KMS-11 (cell line): ENCODE measurements around the gene SYNPR.

Experiments used
- H2AFZ ChIP-seq: fragments of 200-600 bp; sonication (generic); 2 replicates; pipeline ENCODE4 v1.6.1; 2016; ENCODE audit warnings: antibody characterized with exemption, mixed run types, low read depth
- H3K27ac ChIP-seq: fragments of 200-600 bp; sonication (generic); 2 replicates; pipeline ENCODE4 v1.6.1; 2016; ENCODE audit warnings: mild to moderate bottlenecking, mixed run types
- H3K27me3 ChIP-seq: fragments of 200-600 bp; sonication (generic); 2 replicates; pipeline ENCODE4 v1.6.1; 2017; ENCODE audit warnings: mild to moderate bottlenecking, low read depth, mixed run types, moderate library complexity; ENCODE audit not compliant: insufficient read depth
- H3K36me3 ChIP-seq: fragments of 200-600 bp; sonication (generic); 2 replicates; pipeline ENCODE4 v1.6.1; 2017; ENCODE audit warnings: mild to moderate bottlenecking, mixed run types; ENCODE audit not compliant: insufficient read depth
- H3K4me1 ChIP-seq: fragments of 200-600 bp; sonication (generic); 2 replicates; pipeline ENCODE4 v1.6.1; 2016; ENCODE audit warnings: mild to moderate bottlenecking, low read depth, mixed run types; ENCODE audit not compliant: poor library complexity, severe bottlenecking
- H3K4me2 ChIP-seq: fragments of 200-600 bp; sonication (generic); 2 replicates; pipeline ENCODE4 v1.7.0; 2016; ENCODE audit warnings: mild to moderate bottlenecking, mixed run types
- H3K4me3 ChIP-seq: fragments of 200-600 bp; sonication (generic); IDR thresholded peaks from 2 replicates; pipeline ENCODE4 v1.6.1; 2017; ENCODE audit warnings: low read depth, low read length, mixed read lengths; ENCODE audit not compliant: insufficient read depth
- H3K79me2 ChIP-seq: fragments of 200-600 bp; sonication (generic); 2 replicates; pipeline ENCODE4 v1.6.1; 2016; ENCODE audit warnings: low read depth, mixed run types; ENCODE audit not compliant: insufficient read depth
- H3K9ac ChIP-seq: fragments of 200-600 bp; sonication (generic); 2 replicates; pipeline ENCODE4 v1.6.1; 2016; ENCODE audit warnings: mild to moderate bottlenecking, mixed run types
- H4K20me1 ChIP-seq: fragments of 200-600 bp; sonication (generic); 2 replicates; pipeline ENCODE4 v1.6.1; 2016; ENCODE audit warnings: mild to moderate bottlenecking, mixed run types; ENCODE audit not compliant: insufficient read depth
- CTCF ChIP-seq: fragments of 200-600 bp; sonication (generic); conservative IDR thresholded peaks from 2 replicates; pipeline ENCODE4 v1.6.1; 2017; ENCODE audit warnings: low read depth, mild to moderate bottlenecking, antibody characterized with exemption, low read length, moderate library complexity, mixed read lengths

The SYNPR gene

DNA sequence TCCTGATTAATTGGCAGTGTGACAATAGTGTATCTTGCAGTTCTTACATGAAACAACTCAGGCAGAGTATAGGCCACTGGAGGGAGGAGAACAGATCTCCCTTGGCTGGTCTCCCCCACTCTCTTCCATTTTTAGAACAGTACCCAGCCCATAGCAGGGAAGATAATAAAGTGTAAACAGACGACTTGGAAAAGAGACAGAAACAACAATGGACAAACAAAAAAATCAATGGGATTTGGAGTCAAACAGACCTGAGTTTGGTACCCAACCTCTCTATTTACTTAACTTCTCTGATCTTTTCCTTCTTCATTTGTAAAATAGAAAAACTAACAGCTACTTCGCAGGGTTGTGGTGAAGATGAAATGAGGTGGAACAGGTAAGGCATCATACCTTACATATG lies 315.7 kb downstream of the SYNPR start:
- Histone ChIP-seq H3K4me2 (no peak overlapping the region), H3K4me1 (no peaks in the 10 kb centered on the region)

DNA sequence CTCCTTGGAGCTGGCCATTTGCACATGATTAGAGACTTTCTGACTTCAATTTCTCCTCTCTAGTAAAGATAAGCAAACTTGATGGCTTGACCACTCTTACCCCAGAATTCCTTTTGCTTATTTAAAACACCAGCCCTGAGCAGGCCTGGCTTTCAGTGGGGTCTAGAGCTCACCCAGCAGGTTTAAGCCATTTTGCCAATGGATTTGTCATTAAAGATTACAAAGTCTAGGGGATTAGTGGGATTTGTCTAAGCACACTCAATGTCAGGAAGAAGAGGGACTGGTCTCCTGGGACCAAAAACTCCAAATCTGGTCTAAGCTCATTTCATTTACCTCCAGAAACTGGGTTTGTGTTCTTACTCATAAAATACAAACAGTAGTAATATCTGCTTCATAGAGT lies 317.1 kb downstream of the SYNPR start:
- H2AFZ ChIP-seq: no peak overlapping the region

More for the DNA sequence above, 315.7 kb downstream of the SYNPR start:
- H3K27ac ChIP-seq: no peak overlapping the region
- no peak overlapping the region for H2AFZ ChIP-seq
- H3K9ac ChIP-seq: no peak overlapping the region
- no peaks in the 10 kb centered on the region for H3K79me2 ChIP-seq
- H3K36me3 ChIP-seq: no peaks in the 10 kb centered on the region
- H3K4me3 ChIP-seq: no peak overlapping the region
- no peaks in the 10 kb centered on the region for H4K20me1 ChIP-seq
- no peaks in the 10 kb centered on the region for H3K27me3 ChIP-seq
- TF ChIP-seq CTCF: no peak

GRCh38 chr3:63597019-63597418 lies 318.9 kb downstream of the SYNPR start:
- H3K79me2 ChIP-seq: no peaks in the 10 kb centered on the region
- no peak overlapping the region for H3K9ac ChIP-seq
- H3K4me3 ChIP-seq: no peak overlapping the region
- H3K36me3 ChIP-seq: no peaks in the 10 kb centered on the region
- no peaks in the 10 kb centered on the region for H4K20me1 ChIP-seq
- no peak overlapping the region for H2AFZ ChIP-seq
- no peak overlapping the region for H3K27ac ChIP-seq
- no peak overlapping the region for H3K4me2 ChIP-seq
- H3K27me3 ChIP-seq: no peaks in the 10 kb centered on the region
- no peak for TF ChIP-seq CTCF
- H3K4me1 ChIP-seq: no peaks in the 10 kb centered on the region

More for the DNA sequence above, 317.1 kb downstream of the SYNPR start:
- no peak overlapping the region for H3K4me3 ChIP-seq
- no peaks in the 10 kb centered on the region for H3K79me2 ChIP-seq
- no peak overlapping the region for H3K27ac ChIP-seq
- no peaks in the 10 kb centered on the region for H3K27me3 ChIP-seq
- H3K9ac ChIP-seq: no peak overlapping the region
- H3K4me1 ChIP-seq: no peaks in the 10 kb centered on the region
- no peaks in the 10 kb centered on the region for H4K20me1 ChIP-seq
- no peak for TF ChIP-seq CTCF
- no peak overlapping the region for H3K4me2 ChIP-seq
- H3K36me3 ChIP-seq: no peaks in the 10 kb centered on the region

- TF ChIP-seq CTCF: no peak
- Histone ChIP-seq H3K36me3 (no peaks in the 10 kb centered on the region), H2AFZ (no peak overlapping the region), H3K79me2 (no peaks in the 10 kb centered on the region), H4K20me1 (no peaks in the 10 kb centered on the region), H3K27ac (no peak overlapping the region), H3K4me2 (no peak overlapping the region), H3K4me1 (no peaks in the 10 kb centered on the region), H3K9ac (no peak overlapping the region), H3K4me3 (no peak overlapping the region), H3K27me3 (no peaks in the 10 kb centered on the region)
Observed at GRCh38 chr3:63607716-63608115, 329.6 kb downstream of the SYNPR start.
